Measurements from ENCODE around the gene RAPGEF2.

GRCh38 chr4:159282329-159282728 lies 179.4 kb downstream of the RAPGEF2 start:
- TF ChIP-seq CTCF (conservative IDR thresholded peaks at IDR 0.05; ENCODE audit: low read depth in 2 of 2) (no peak), POLR2AphosphoS5 (IDR thresholded peaks at IDR 0.05; ENCODE audit: low read depth) (no peak), ETS1 (IDR thresholded peaks at IDR 0.05) (no peak)
